ENCODE data around the gene ELMO1. TPM values are rescaled to one million over a fixed set of nuclear protein-coding genes. Genes with fewer than 3 reads are reported as not detected.

ELMO1 gene
- total and polyA plus RNA-seq, 10 of the 15 experiments (the other 5 are each of a cell fraction or from before 2014, with no cell fraction given), result 22.6 to 85.9 (median 56.6) TPM

DNA sequence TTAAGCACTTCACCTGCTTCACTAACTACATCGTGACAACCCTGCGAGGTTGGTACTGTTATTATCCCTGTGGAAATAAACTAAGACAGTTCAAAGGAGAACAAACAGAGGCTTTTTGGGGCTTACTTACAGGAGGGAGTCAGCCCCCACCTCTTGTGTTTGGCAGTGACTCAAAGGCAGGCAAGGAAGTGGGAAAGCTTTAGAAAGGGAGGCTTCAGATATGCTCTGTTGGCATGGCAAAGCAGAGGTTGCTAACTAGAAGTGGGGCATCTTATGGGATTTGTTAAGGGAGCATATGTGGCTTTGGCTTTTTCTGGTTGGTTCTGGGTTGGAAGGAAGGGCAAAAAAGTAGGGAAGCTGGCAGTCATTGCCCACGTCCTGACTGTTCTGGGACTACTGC is 639.6 kb downstream of the ELMO1 start (continued):
- no peak for TF ChIP-seq MYB (IDR thresholded peaks at IDR 0.05; ENCODE audit: borderline replicate concordance, low read depth, low read length)

DNA sequence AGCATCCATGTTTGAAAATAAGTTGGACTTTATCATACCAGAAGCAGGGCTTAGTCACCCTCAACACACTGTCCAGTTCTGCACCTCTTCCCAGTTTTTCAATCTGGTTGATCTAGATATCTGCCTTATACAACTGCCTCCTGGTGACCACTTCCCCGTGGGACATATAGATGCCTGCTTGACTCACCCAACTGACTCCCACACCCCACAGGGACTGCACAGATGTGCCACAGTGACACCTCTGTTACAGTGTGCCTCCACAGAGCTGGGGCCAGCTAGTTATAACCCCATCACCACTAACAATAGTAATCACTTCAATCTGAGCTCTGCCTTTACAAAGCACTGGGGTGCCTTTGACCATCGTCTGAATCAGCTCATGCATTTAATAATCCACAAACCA is 641.8 kb downstream of the ELMO1 start:
- Histone ChIP-seq H4K20me1 (ENCODE audit: control insufficient read depth, insufficient read depth) (no peaks in the 10 kb centered on the region), H3K4me1 (ENCODE audit: control insufficient read depth, insufficient read depth, low read length) (no peaks in the 10 kb centered on the region), H2AFZ (ENCODE audit: control insufficient read depth, low read depth, low read length) (no peak overlapping the region), H3K4me2 (ENCODE audit: control insufficient read depth, insufficient read depth) (no peak overlapping the region), H3K9me3 (replicated peaks; ENCODE audit: control insufficient read depth, insufficient read depth, low read length) (no peaks in the 10 kb centered on the region), H3K9ac (ENCODE audit: control insufficient read depth, insufficient read depth, low read length) (no peak overlapping the region), H3K27ac (ENCODE audit: control insufficient read depth, insufficient read depth) (no peak overlapping the region), H3K36me3 (ENCODE audit: control insufficient read depth in 2 of 2, insufficient read depth in 2 of 2, low read length in 1 of 2) (no peaks in the 10 kb centered on the region), H3K27me3 (replicated peaks in 1 of 2; ENCODE audit: control insufficient read depth in 2 of 2, insufficient read depth in 2 of 2, low read length in 1 of 2) (no peaks in the 10 kb centered on the region), H3K79me2 (ENCODE audit: control insufficient read depth, insufficient read depth, low read length) (no peaks in the 10 kb centered on the region), H3K4me3 (no peak overlapping the region)
- intact Hi-C loops (cut with micrococcal nuclease; ENCODE audit: unreplicated experiment), result no loop called here
- POLR2A ChIA-PET, result no interaction called here
- TF ChIP-seq CHD2 (IDR thresholded peaks at IDR 0.05; ENCODE audit: borderline replicate concordance, low read depth, low read length) (no peak), TCF7 (IDR thresholded peaks at IDR 0.05; ENCODE audit: borderline replicate concordance) (no peak), KAT2A (conservative IDR thresholded peaks at IDR 0.05; ENCODE audit: control insufficient read depth, low read depth, low read length) (no peak), PML (IDR thresholded peaks at IDR 0.05; ENCODE audit: low read length) (no peak), ZSCAN29 (IDR thresholded peaks at IDR 0.05) (no peak)
- TF ChIP-seq, protein P1, sequence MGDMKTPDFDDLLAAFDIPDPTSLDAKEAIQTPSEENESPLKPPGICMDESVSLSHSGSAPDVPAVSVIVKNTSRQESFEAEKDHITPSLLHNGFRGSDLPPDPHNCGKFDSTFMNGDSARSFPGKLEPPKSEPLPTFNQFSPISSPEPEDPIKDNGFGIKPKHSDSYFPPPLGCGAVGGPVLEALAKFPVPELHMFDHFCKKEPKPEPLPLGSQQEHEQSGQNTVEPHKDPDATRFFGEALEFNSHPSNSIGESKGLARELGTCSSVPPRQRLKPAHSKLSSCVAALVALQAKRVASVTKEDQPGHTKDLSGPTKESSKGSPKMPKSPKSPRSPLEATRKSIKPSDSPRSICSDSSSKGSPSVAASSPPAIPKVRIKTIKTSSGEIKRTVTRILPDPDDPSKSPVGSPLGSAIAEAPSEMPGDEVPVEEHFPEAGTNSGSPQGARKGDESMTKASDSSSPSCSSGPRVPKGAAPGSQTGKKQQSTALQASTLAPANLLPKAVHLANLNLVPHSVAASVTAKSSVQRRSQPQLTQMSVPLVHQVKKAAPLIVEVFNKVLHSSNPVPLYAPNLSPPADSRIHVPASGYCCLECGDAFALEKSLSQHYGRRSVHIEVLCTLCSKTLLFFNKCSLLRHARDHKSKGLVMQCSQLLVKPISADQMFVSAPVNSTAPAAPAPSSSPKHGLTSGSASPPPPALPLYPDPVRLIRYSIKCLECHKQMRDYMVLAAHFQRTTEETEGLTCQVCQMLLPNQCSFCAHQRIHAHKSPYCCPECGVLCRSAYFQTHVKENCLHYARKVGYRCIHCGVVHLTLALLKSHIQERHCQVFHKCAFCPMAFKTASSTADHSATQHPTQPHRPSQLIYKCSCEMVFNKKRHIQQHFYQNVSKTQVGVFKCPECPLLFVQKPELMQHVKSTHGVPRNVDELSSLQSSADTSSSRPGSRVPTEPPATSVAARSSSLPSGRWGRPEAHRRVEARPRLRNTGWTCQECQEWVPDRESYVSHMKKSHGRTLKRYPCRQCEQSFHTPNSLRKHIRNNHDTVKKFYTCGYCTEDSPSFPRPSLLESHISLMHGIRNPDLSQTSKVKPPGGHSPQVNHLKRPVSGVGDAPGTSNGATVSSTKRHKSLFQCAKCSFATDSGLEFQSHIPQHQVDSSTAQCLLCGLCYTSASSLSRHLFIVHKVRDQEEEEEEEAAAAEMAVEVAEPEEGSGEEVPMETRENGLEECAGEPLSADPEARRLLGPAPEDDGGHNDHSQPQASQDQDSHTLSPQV (IDR thresholded peaks at IDR 0.05), result no peak
- BruUV-seq (replicated peaks), result no TSS peak
- WGBS (ENCODE audit: insufficient coverage, insufficient replicate concordance, low lambda C conversion rate, missing lambda C conversion rate), result 28% methylated on average over 2 of the region's 2 CpGs
- FAIRE-seq (no peak), ATAC-seq (no peak), DNase-seq (ENCODE audit: low read depth, low spot score) (no peak)
- SMC1A ChIA-PET (ENCODE audit: uncharacterized antibody, unreplicated experiment), result interaction anchor here (1.1 kb wide), 1 partner anchor 11 kb away, joined by 3 read pairs; no protein-coding TSS in a partner anchor
- in situ Hi-C loops (cut with MboI), result no loop called here
- CTCF ChIA-PET, result no interaction called here
- RAD21 ChIA-PET (ENCODE audit: unreplicated experiment), result no interaction called here

MicroRNAs within 50 kb of the gene (microRNA counts, 767-probe panel; counts per million panel counts)
- 784 counts per million, percentile 18 among the panel's probes with 10 or more counts for microRNA hsa-miR-1200

Small RNA genes within 50 kb of the gene (microRNA-seq; reads per million reads assigned to microRNA genes)
- gene MIR1200, result not detected

Small RNA genes within 50 kb of the gene (small RNA-seq; reads per million reads assigned to genes)
- gene MIR1200 (not detected), gene RF00019 (not detected), gene RF00432 (not detected), gene RNU6-565P (not detected)

Other genes starting within 250 kb of the ELMO1 start
- gene GPR141, start 234.9 kb upstream of the ELMO1 start, total RNA-seq (2014; rRNA removed), result 1.2 TPM in 2 replicates
- 1.3 TPM in 2 replicates for gene GPR141, start 234.9 kb upstream of the ELMO1 start, total RNA-seq (2014; rRNA removed; fragmentation: Illumina TruSeq; extraction: Trizol)
- gene GPR141, start 234.9 kb upstream of the ELMO1 start, total RNA-seq (2021), result 1.1 and 1.2 TPM in 2 replicates
- gene GPR141, start 234.9 kb upstream of the ELMO1 start, polyA plus RNA-seq (2011; rRNA removed), result 3.9 and 4.3 TPM in 2 replicates
- gene GPR141, start 234.9 kb upstream of the ELMO1 start, polyA plus RNA-seq (2014; fragmentation: Illumina TruSeq; extraction: Trizol), result 0.76 and 1.6 TPM in 2 replicates
- 1 to 10 TPM in 1 of 2 experiments, under 1 TPM in 1; 0.97 to 1.2 TPM for gene GPR141, start 234.9 kb upstream of the ELMO1 start, polyA plus RNA-seq (2014; fragmentation: Nextera tagmentation; extraction: Ambion mirVana)
- 0.96 and 2.5 TPM in 2 replicates for gene GPR141, start 234.9 kb upstream of the ELMO1 start, polyA plus RNA-seq (2014; rRNA removed)
- gene GPR141, start 234.9 kb upstream of the ELMO1 start, polyA plus RNA-seq (2016; fragmentation: Nextera tagmentation; extraction: Ambion mirVana), result under 1 TPM; 0.56 to 0.69 TPM

Data from GM12878 (cell line).